Gastrocnemius medialis (tissue), 4 donors: Measurements from ENCODE around the gene OBP2A. TPM values are rescaled to one million over a fixed set of nuclear protein-coding genes. Genes with fewer than 3 reads are reported as not detected.

Source experiments
- ATAC-seq, 2 donors: fragments of 150-250 bp; one replicate each; pipeline ENCODE4 v1.9.1; 2016
- DNase-seq, 2 donors: peaks; one replicate each; pipeline ENCODE4 v3.0.0-alpha.2; 2019
- H3K27ac ChIP-seq, 4 donors: fragments of 200-600 bp; sonication (generic); 1 replicate in 1 of 4; 2 replicates in 3 of 4; pipeline ENCODE4 v1.5.1; 2016 to 2018; ENCODE audit warnings: mild to moderate bottlenecking in 2 of 4, moderate library complexity in 1 of 4
- H3K27me3 ChIP-seq, 3 donors: fragments of 200-600 bp; sonication (generic) in 2 of 3; 1 replicate in 1 of 3; 2 replicates in 2 of 3; pipeline versions ENCODE4 v1.5.1 to v1.6.0; 2016 to 2019; ENCODE audit warnings: mild to moderate bottlenecking in 1 of 3, moderate library complexity in 1 of 3
- H3K36me3 ChIP-seq, 2 donors: fragments of 200-600 bp; sonication (generic) in 1 of 2; one replicate each; pipeline ENCODE4 v1.5.1; 2017 to 2018
- H3K4me1 ChIP-seq, 2 donors: fragments of 200-600 bp; sonication (generic) in 1 of 2; one replicate each; pipeline ENCODE4 v1.5.1; 2016 to 2017; ENCODE audit warnings: mild to moderate bottlenecking in 2 of 2
- H3K4me3 ChIP-seq, 4 donors: fragments of 200-600 bp; sonication (generic) in 3 of 4; 1 replicate in 1 of 4; 2 replicates in 3 of 4; pipeline ENCODE4 v1.5.1; 2016 to 2019; ENCODE audit warnings: mild to moderate bottlenecking in 2 of 4
- H3K9me3 ChIP-seq, 3 donors: fragments of 200-600 bp; sonication (generic) in 2 of 3; 1 replicate in 1 of 3; 2 replicates in 2 of 3; pipeline ENCODE4 v1.5.1; 2016 to 2019
- POLR2A ChIP-seq, 2 donors: fragments of 450-650 bp; IDR thresholded peaks; one replicate each; pipeline ENCODE4 v1.6.1; 2017; ENCODE audit warnings: antibody characterized with exemption in 2 of 2, mild to moderate bottlenecking in 2 of 2, moderate library complexity in 2 of 2
- in situ Hi-C, 4 donors: fragments of 200-750 bp; cut with MboI; loops; one replicate each; pipeline versions ENCODE4 v1.15.0 to v1.8.0; 2017; ENCODE audit warnings: low sequenced_read_pairs in 4 of 4
- intact Hi-C: fragments of 100-400 bp; cut with DNase I; formaldehyde crosslinking; loops from one replicate; pipeline ENCODE4 v1.15.1; 2023; ENCODE audit warnings: low total_unique reads
- total RNA-seq, 4 donors: library from RNA; depleted of rRNA; stranded (reverse); fragments of >200 nt; gene quantifications; one replicate each; pipeline versions ENCODE4 v1.1.0 to v1.2.3, GENCODE V29; 2016
- TF ChIP-seq, protein P1 (sequence below), 5 experiments: fragments of 450-650 bp in 3 of 5; fragments of 200-600 bp in 2 of 5; sonication (generic) in 2 of 5; IDR thresholded peaks in 4 of 5; conservative IDR thresholded peaks in 1 of 5; 1 replicate in 4 of 5; 2 replicates in 1 of 5; pipeline ENCODE4 v1.5.1; 2016 to 2019; ENCODE audit warnings: antibody characterized with exemption in 5 of 5, mild to moderate bottlenecking in 3 of 5, moderate library complexity in 3 of 5

The OBP2A gene
- total RNA-seq, 4 donors from 2014 or later = not detected

DNA sequence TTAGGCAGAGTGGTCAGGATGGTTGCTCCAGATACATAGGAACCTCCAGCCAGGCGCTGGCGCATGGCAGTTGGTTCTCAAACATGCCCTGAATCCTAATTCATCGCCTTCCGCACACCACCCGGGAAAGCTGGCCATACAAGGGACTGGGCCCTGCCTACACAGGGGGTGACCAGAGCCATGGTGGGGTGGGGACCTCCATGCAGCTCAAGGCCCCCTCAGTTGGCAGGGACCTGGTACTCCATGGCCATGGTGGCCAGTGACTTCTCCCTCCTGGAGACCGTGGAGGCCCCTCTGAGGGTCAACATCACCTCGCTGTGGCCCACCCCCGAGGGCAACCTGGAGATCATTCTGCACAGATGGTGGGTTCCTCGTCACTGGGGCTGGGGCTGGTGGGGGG lies 42.4 kb downstream of the OBP2A start:
- intact Hi-C loops = no loop called here
- in situ Hi-C loops = no loop called here
- Histone ChIP-seq H3K36me3 (no peaks in the 10 kb centered on the region), H3K4me1 (no peaks in the 10 kb centered on the region), H3K4me3 (no peak overlapping the region), H3K27me3 (peaks cover 0 to 7% (median 7%) of the 10 kb centered on the region in 3 donors), H3K9me3 (no peaks in the 10 kb centered on the region), H3K27ac (no peak overlapping the region)
- no peak for TF ChIP-seq POLR2A (IDR thresholded peaks at IDR 0.05)
- TF ChIP-seq, protein P1, sequence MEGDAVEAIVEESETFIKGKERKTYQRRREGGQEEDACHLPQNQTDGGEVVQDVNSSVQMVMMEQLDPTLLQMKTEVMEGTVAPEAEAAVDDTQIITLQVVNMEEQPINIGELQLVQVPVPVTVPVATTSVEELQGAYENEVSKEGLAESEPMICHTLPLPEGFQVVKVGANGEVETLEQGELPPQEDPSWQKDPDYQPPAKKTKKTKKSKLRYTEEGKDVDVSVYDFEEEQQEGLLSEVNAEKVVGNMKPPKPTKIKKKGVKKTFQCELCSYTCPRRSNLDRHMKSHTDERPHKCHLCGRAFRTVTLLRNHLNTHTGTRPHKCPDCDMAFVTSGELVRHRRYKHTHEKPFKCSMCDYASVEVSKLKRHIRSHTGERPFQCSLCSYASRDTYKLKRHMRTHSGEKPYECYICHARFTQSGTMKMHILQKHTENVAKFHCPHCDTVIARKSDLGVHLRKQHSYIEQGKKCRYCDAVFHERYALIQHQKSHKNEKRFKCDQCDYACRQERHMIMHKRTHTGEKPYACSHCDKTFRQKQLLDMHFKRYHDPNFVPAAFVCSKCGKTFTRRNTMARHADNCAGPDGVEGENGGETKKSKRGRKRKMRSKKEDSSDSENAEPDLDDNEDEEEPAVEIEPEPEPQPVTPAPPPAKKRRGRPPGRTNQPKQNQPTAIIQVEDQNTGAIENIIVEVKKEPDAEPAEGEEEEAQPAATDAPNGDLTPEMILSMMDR (IDR thresholded peaks at IDR 0.05 in 4 of 5, conservative IDR thresholded peaks at IDR 0.05 in 1 of 5) = no peak
- ATAC-seq = no peak
- no peak for DNase-seq

DNA sequence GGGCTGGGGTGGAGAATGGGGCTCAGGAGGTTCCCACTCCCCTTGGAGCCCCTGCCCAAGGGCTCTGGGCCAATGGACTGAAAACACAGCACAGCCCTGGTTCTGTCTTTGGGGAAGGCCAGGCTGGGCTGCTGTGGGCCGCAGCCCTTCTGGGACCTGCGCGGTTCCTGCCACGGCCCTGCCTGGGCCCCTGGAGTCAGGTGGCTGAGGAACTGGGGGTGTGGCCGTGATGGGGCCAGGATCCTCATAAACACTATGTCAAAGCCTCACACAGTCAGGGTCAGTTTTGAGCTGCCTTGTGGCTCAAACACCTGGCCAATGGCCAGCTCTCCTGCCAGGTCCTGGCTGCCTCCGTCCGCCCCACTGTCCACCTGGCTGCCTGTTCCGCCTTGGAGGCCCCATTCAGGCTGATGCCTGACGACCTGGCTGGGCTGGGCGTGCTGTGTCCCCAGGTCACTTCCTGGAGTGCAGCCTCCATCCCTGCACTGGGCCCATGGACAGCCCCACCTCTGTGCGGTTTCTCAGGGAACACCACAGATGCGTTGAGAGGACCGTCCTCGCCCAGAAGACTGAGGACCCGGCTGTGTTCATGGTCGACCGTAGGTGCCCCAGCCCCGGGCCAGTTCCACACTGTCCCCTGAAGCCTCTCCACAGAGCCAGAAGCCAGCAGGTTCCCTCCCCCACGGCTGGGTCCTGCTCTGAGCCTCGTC lies 43.1 kb downstream of the OBP2A start:
- peaks cover 0 to 4% (median 3%) of the 10 kb centered on the region in 3 donors for H3K27me3 ChIP-seq
- no peak for ATAC-seq
- H3K27ac ChIP-seq = no peak overlapping the region
- in situ Hi-C loops (no loop called here), intact Hi-C loops (no loop called here)
- H3K36me3 ChIP-seq = no peaks in the 10 kb centered on the region
- TF ChIP-seq, protein P1 (IDR thresholded peaks at IDR 0.05 in 4 of 5, conservative IDR thresholded peaks at IDR 0.05 in 1 of 5) = no peak
- no peak for TF ChIP-seq POLR2A (IDR thresholded peaks at IDR 0.05)
- no peaks in the 10 kb centered on the region for H3K9me3 ChIP-seq
- no peak for DNase-seq
- no peaks in the 10 kb centered on the region for H3K4me1 ChIP-seq
- no peak overlapping the region for H3K4me3 ChIP-seq

DNA sequence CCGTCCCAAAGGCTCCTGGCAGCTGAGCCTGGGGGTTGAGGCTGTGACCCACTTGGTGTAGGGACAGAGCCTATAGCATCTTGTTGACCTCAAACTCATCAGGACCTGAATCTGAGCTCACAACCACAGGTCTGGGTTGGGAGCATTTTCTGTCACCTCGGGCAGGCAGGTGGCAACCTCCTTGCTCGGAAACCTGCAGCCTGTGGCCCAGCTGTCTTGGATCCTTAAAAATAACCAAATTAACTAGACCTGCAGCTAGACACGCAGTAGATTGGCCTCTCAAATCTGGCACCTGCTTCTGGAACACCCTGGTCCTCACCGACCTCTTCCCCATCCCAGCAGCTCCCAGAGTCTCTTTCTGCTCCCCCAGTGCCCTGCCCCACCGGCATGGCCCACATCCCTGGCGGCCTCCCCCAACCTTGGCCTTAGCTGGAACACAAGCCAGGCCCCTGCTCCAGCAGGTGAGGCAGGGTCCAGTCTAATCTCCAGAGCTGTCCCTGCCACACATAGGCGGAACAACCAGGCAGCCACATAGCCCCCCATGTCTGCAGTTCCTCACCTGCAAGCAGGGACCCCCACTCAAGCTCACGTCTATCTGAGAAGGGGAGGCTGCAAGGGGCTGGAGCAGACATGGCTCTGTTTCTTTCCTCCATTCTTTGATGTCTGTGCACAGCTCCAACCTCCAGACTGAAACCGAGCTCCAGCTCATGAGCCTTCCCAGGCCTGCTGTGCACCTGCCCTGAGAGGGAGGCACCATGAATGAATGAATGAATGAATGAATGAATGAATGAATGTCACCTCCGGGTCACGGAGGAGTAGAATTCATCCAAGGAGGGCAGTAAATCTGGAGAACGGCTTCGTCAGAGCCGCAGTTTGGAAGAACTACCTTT lies 43.9 kb downstream of the OBP2A start:
- peaks cover 0 to 4% (median 3%) of the 10 kb centered on the region in 3 donors for H3K27me3 ChIP-seq
- ATAC-seq (no peak), DNase-seq (no peak)
- no peaks in the 10 kb centered on the region for H3K4me1 ChIP-seq
- intact Hi-C loops (no loop called here), in situ Hi-C loops (no loop called here)
- H3K27ac ChIP-seq = no peak overlapping the region
- no peaks in the 10 kb centered on the region for H3K9me3 ChIP-seq
- no peak overlapping the region for H3K4me3 ChIP-seq
- no peaks in the 10 kb centered on the region for H3K36me3 ChIP-seq
- TF ChIP-seq, protein P1 (IDR thresholded peaks at IDR 0.05 in 4 of 5, conservative IDR thresholded peaks at IDR 0.05 in 1 of 5) = no peak
- TF ChIP-seq POLR2A (IDR thresholded peaks at IDR 0.05) = no peak

DNA sequence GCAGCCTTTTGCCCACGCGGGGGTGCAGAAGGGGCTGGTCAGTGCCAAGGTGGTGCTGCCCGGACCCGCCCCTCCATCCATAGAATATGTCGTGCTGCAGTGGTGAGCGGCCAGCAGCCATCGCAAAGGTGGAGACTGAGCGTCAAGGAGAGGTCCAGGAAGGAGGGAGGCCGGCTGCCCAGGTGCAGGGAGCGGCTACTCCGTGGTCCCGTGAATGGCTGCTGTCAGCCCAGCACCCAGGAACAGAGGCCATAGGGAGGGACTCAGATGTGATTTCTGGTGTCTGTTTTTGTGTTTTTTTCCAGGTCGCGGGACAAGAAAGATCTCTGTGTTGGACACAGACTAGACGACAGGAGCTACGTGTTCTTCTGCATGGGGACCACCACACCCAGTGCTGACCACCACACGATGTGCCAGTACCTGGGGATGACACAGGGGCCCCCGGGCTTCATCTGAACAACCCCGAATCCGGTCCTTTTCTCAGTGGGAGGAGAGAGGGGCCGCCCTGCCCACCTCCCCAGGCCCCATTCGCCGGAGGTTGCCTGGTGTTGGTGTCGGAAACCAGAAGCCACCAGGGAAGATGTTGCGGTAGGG lies 44.7 kb downstream of the OBP2A start:
- no peaks in the 10 kb centered on the region for H3K36me3 ChIP-seq
- H3K4me3 ChIP-seq = no peak overlapping the region
- ATAC-seq (no peak), DNase-seq (no peak)
- H3K27ac ChIP-seq = no peak overlapping the region
- no peaks in the 10 kb centered on the region for H3K9me3 ChIP-seq
- intact Hi-C loops (no loop called here), in situ Hi-C loops (no loop called here)
- peaks cover 0 to 4% (median 3%) of the 10 kb centered on the region in 3 donors for H3K27me3 ChIP-seq
- H3K4me1 ChIP-seq = no peaks in the 10 kb centered on the region
- TF ChIP-seq, protein P1 (IDR thresholded peaks at IDR 0.05 in 4 of 5, conservative IDR thresholded peaks at IDR 0.05 in 1 of 5) = no peak
- no peak for TF ChIP-seq POLR2A (IDR thresholded peaks at IDR 0.05)
